Activated CD4-positive, alpha-beta memory T cell treated with anti-CD3 and anti-CD28 coated beads, Interleukin-2, amount 10 ng/mL, durations not matched to agents 7 days and 5 days (primary cell): ENCODE results near the gene STKLD1. TPM values are rescaled to one million over a fixed set of nuclear protein-coding genes. Genes with fewer than 3 reads are reported as not detected.
"Not testable (repeated sequence)": the region's sequence is repeated elsewhere in the genome, so short reads cannot be mapped to it uniquely, and the experiment has no call there.

Experiments
- CTCF ChIA-PET: fragments of 350-600 bp; sonication (Branson Sonifier 250); formaldehyde crosslinking; loops from one replicate; lab custom pipeline; 2021; ENCODE audit warnings: antibody characterized with exemption, inconsistent platforms; lab: Charles Lee
- POLR2A ChIA-PET: fragments of 350-600 bp; sonication (Branson Sonifier 250); formaldehyde crosslinking; loops from one replicate; lab custom pipeline; 2021; ENCODE audit warnings: antibody characterized with exemption; lab: Charles Lee
- DNase-seq: peaks from one replicate; pipeline ENCODE4 v3.0.0-alpha.2; 2020
- H3K27ac Mint-ChIP-seq: one replicate; pipeline ENCODE4 v1.8.0; 2021; ENCODE audit warnings: mild to moderate bottlenecking, mixed read lengths
- H3K27me3 Mint-ChIP-seq: one replicate; pipeline ENCODE4 v1.8.0; 2021; ENCODE audit warnings: mixed read lengths
- H3K36me3 Mint-ChIP-seq: one replicate; pipeline ENCODE4 v1.8.0; 2021; ENCODE audit warnings: low read depth, mixed read lengths
- H3K4me1 Mint-ChIP-seq: one replicate; pipeline ENCODE4 v1.8.0; 2021; ENCODE audit warnings: mixed read lengths
- H3K4me3 Mint-ChIP-seq: one replicate; pipeline ENCODE4 v1.8.0; 2021; ENCODE audit warnings: mild to moderate bottlenecking, mixed read lengths
- H3K9me3 Mint-ChIP-seq: one replicate; pipeline ENCODE4 v1.8.0; 2021; ENCODE audit warnings: mixed read lengths
- total RNA-seq, 2 experiments: library from RNA; stranded (reverse); gene quantifications; one replicate each; pipeline ENCODE4 v1.2.3, GENCODE V29; 2021

Gene STKLD1
- total RNA-seq, 2 experiments from 2014 or later = 0.65 to 0.71 TPM

DNA sequence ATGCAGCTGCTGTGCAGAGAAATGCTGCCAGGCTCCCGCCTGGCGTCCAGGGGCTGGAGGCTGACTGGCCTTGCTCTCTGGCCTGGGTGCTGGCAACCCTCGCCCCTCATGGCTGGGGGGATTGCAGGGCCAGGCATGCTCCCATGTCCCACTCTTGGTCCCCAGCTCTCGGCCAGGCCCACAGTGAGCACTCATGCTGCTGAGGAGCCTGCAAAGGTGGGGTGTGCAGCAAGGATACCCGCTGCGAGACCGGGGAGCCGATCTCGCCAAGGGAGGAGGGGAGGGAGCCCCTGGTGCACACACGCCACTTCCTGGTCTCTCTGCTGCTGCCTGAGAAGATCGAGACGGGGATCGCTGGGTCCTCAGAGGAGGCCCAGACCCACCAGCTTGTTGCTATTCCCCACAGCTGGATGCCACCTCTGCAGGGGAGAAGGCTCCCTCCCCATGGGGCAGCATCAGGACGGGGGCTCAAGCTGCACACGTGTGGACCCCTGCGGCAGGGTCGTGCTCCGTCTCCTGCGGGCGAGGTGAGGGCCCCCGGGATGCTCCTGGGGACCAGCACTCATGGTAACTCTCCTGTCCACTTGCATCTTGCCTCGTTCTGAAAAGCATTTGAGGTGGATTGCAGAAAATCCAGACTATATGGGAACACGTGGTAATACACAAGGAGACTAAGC lies 69.3 kb downstream of the STKLD1 start:
- peaks cover 2% of the 10 kb centered on the region for H3K27me3 Mint-ChIP-seq
- no peak overlapping the region for H3K27ac Mint-ChIP-seq
- no peaks in the 10 kb centered on the region for H3K36me3 Mint-ChIP-seq
- DNase-seq = no peak
- ChIA-PET POLR2A (no interaction called here), CTCF (no interaction called here)
- no peaks in the 10 kb centered on the region for H3K9me3 Mint-ChIP-seq
- no peak overlapping the region for H3K4me3 Mint-ChIP-seq
- no peaks in the 10 kb centered on the region for H3K4me1 Mint-ChIP-seq

- Mint-ChIP-seq H3K36me3 (no peaks in the 10 kb centered on the region), H3K9me3 (no peaks in the 10 kb centered on the region), H3K27ac (no peak overlapping the region), H3K4me3 (no peak overlapping the region), H3K4me1 (no peaks in the 10 kb centered on the region), H3K27me3 (peaks cover 4% of the 10 kb centered on the region)
- ChIA-PET CTCF (no interaction called here), POLR2A (no interaction called here)
- DNase-seq = no peak
Measured at GRCh38 chr9:133448487-133448972, 72.4 kb downstream of the STKLD1 start.

DNA sequence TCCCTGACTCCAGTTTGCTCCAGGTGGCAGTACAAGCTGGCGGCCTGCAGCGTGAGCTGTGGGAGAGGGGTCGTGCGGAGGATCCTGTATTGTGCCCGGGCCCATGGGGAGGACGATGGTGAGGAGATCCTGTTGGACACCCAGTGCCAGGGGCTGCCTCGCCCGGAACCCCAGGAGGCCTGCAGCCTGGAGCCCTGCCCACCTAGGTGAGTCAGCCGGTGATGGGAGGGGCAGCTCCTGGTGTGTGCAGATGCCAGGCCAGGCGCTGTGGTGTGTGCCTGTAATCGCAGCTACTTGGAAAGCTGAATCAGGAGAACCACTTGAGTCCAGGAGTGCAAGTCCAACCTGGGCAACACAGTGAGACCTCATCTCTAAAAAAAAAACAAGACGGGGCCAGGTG lies 73.6 kb downstream of the STKLD1 start:
- ChIA-PET CTCF (no interaction called here), POLR2A (no interaction called here)
- no peak overlapping the region for H3K4me3 Mint-ChIP-seq
- peaks cover 4% of the 10 kb centered on the region for H3K27me3 Mint-ChIP-seq
- H3K36me3 Mint-ChIP-seq = no peaks in the 10 kb centered on the region
- H3K4me1 Mint-ChIP-seq = no peaks in the 10 kb centered on the region
- H3K9me3 Mint-ChIP-seq = no peaks in the 10 kb centered on the region
- no peak overlapping the region for H3K27ac Mint-ChIP-seq
- DNase-seq = no peak

GRCh38 chr9:133451865-133452264 lies 75.7 kb downstream of the STKLD1 start:
- H3K27me3 Mint-ChIP-seq, H3K4me1 Mint-ChIP-seq, POLR2A ChIA-PET, H3K4me3 Mint-ChIP-seq, H3K27ac Mint-ChIP-seq, H3K36me3 Mint-ChIP-seq, DNase-seq, CTCF ChIA-PET, H3K9me3 Mint-ChIP-seq: not testable (repeated sequence)

GRCh38 chr9:133452562-133452961 lies 76.4 kb downstream of the STKLD1 start:
- Mint-ChIP-seq H3K9me3 (no peaks in the 10 kb centered on the region), H3K4me1 (no peaks in the 10 kb centered on the region), H3K36me3 (no peaks in the 10 kb centered on the region), H3K27me3 (peaks cover 2% of the 10 kb centered on the region), H3K27ac (no peak overlapping the region), H3K4me3 (no peak overlapping the region)
- no peak for DNase-seq
- CTCF ChIA-PET = no interaction called here
- POLR2A ChIA-PET = no interaction called here

DNA sequence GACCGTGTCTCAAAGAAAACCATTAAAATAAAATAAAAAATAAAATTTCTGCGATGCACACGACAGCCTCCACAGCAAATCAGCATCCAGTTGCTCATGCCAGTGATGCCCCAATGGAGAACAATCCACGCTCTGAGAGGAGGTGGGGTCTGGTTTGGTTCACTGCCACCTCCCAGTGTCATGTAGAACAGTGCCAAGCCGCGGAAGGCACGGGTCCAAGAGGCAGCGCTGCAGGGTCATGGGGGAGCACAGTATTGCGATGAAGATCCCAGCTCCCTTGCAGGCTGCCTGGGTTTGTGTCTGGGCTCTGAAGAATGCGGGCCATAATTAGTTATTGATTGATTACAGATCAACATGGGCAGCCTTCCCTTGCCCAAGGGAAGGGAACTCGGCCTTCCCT lies 77.5 kb downstream of the STKLD1 start:
- Mint-ChIP-seq H3K9me3 (no peaks in the 10 kb centered on the region), H3K27ac (no peak overlapping the region), H3K4me1 (no peaks in the 10 kb centered on the region), H3K4me3 (no peak overlapping the region), H3K27me3 (peaks cover 2% of the 10 kb centered on the region), H3K36me3 (no peaks in the 10 kb centered on the region)
- CTCF ChIA-PET = no interaction called here
- no peak for DNase-seq
- POLR2A ChIA-PET = interaction anchor here (1.2 kb wide), 1 partner anchor 12 kb away, joined by 3 read pairs; no protein-coding TSS in a partner anchor

- Mint-ChIP-seq H3K4me3 (no peak overlapping the region), H3K27me3 (peaks cover 2% of the 10 kb centered on the region), H3K36me3 (no peaks in the 10 kb centered on the region), H3K4me1 (no peaks in the 10 kb centered on the region), H3K9me3 (no peaks in the 10 kb centered on the region), H3K27ac (no peak overlapping the region)
- POLR2A ChIA-PET = interaction anchor here (1.2 kb wide), 1 partner anchor 12 kb away, joined by 3 read pairs; no protein-coding TSS in a partner anchor
- DNase-seq = no peak
- CTCF ChIA-PET = no interaction called here
Measured at GRCh38 chr9:133454325-133454724, 78.2 kb downstream of the STKLD1 start.

- no peaks in the 10 kb centered on the region for H3K36me3 Mint-ChIP-seq
- H3K27ac Mint-ChIP-seq = no peak overlapping the region
- peaks cover 4% of the 10 kb centered on the region for H3K4me1 Mint-ChIP-seq
- no peak for DNase-seq
- no peaks in the 10 kb centered on the region for H3K9me3 Mint-ChIP-seq
- peaks cover 4% of the 10 kb centered on the region for H3K27me3 Mint-ChIP-seq
- H3K4me3 Mint-ChIP-seq = no peak overlapping the region
- ChIA-PET POLR2A (no interaction called here), CTCF (no interaction called here)
Measured at GRCh38 chr9:133454943-133455673, 78.9 kb downstream of the STKLD1 start.

Other genes with a start within 250 kb of the STKLD1 start
- 1 to 10 TPM; 2.5 to 3.9 TPM for gene GBGT1, start 212.5 kb upstream of the STKLD1 start, total RNA-seq
- not detected for gene OBP2B, start 167.1 kb upstream of the STKLD1 start, total RNA-seq
- under 1 TPM; 0.20 to 0.53 TPM for gene ABO, start 101.2 kb upstream of the STKLD1 start, total RNA-seq
- 10 to 100 TPM in 1 of 2 experiments, 1 to 10 TPM in 1; 9.3 to 10.9 TPM for gene SURF6, start 40.2 kb upstream of the STKLD1 start, total RNA-seq
- 10 to 100 TPM; 21.1 to 23.3 TPM for gene MED22, start 28.2 kb upstream of the STKLD1 start, total RNA-seq
- gene RPL7A, start 28.1 kb upstream of the STKLD1 start, total RNA-seq = 1,000 to 10,000 TPM; 1,627 to 1,632 TPM
- gene SURF1, start 19.9 kb upstream of the STKLD1 start, total RNA-seq = 10 to 100 TPM; 33.8 to 37.6 TPM
- gene SURF2, start 19.8 kb upstream of the STKLD1 start, total RNA-seq = 10 to 100 TPM; 10.2 TPM
- gene SURF4, start 306 bp upstream of the STKLD1 start, total RNA-seq = 100 to 1,000 TPM; 249 to 260 TPM
- gene REXO4, start 41.6 kb downstream of the STKLD1 start, total RNA-seq = 10 to 100 TPM; 19.7 to 21.7 TPM
- gene ADAMTS13, start 46.0 kb downstream of the STKLD1 start, total RNA-seq = 1 to 10 TPM; 2.1 to 2.4 TPM
- gene CACFD1, start 83.6 kb downstream of the STKLD1 start, total RNA-seq = 1 to 10 TPM in 1 of 2 experiments, under 1 TPM in 1; 0.68 to 1.2 TPM
- 1 to 10 TPM; 1.2 to 2.0 TPM for gene SLC2A6, start 102.7 kb downstream of the STKLD1 start, total RNA-seq
- not detected for gene MYMK, start 148.6 kb downstream of the STKLD1 start, total RNA-seq
- gene ADAMTSL2, start 158.3 kb downstream of the STKLD1 start, total RNA-seq = not detected
- gene FAM163B, start 233.0 kb downstream of the STKLD1 start, total RNA-seq = not detected